MM.1S (cell line): ENCODE measurements around the gene UBE2B.

Experiments
- CTCF ChIP-seq: fragments of 300-600 bp; sonication (generic); IDR thresholded peaks from 2 replicates; pipeline ENCODE4 v1.5.1; 2016; ENCODE audit warnings: antibody characterized with exemption, low read length, mixed read lengths
- EZH2 ChIP-seq: fragments of 300-600 bp; sonication (generic); optimal IDR thresholded peaks from 2 replicates; pipeline ENCODE3; 2017; ENCODE audit warnings: low read depth, mild to moderate bottlenecking, antibody characterized with exemption, low read length, mixed read lengths

GRCh38 chr5:134427540-134428041 lies 56.2 kb downstream of the UBE2B start:
- no peak for TF ChIP-seq CTCF
- TF ChIP-seq EZH2 = no peak
